Omental fat pad (tissue), 4 donors: ENCODE data around the gene TMEM240. TPM values are rescaled to one million over a fixed set of nuclear protein-coding genes. Genes with fewer than 3 reads are reported as not detected.

Source experiments
- ATAC-seq: fragments of 150-250 bp; one replicate; pipeline ENCODE4 v1.9.1; 2016; ENCODE audit warnings: mild to moderate bottlenecking, moderate library complexity; ENCODE audit not compliant: low FRiP score
- DNase-seq: peaks from one replicate; pipeline ENCODE4 v3.0.0-alpha.2; 2019; ENCODE audit warnings: low spot score
- CTCF ChIP-seq, 3 donors: fragments of 450-650 bp; IDR thresholded peaks; one replicate each; pipeline ENCODE4 v1.5.1; 2016 to 2017; ENCODE audit warnings: antibody characterized with exemption in 3 of 3, mild to moderate bottlenecking in 3 of 3, moderate library complexity in 2 of 3
- total RNA-seq, 4 donors: library from RNA; depleted of rRNA; stranded (reverse); fragments of >200 nt; gene quantifications; one replicate each; pipeline ENCODE4 v1.1.0, GENCODE V29; 2016

The TMEM240 gene
- 1 to 10 TPM; 2.6 to 3.5 (median 3.1) TPM for total RNA-seq

GRCh38 chr1:1540090-1540817 is at the start of gene TMEM240:
TSS of gene TMEM240 (minus strand) at chr1:1540624. CDS start at chr1:1540346, 278 bp downstream.
- DNase-seq (no peak), ATAC-seq (peak; percentile 78)
- no peak for TF ChIP-seq CTCF (IDR thresholded peaks at IDR 0.05)

GRCh38 chr1:1583347-1584010 is 43.1 kb upstream of the TMEM240 start:
- DNase-seq (no peak), ATAC-seq (no peak)
- TF ChIP-seq CTCF (IDR thresholded peaks at IDR 0.05), result no peak

GRCh38 chr1:1582585-1583346 is 42.3 kb upstream of the TMEM240 start:
- no peak for TF ChIP-seq CTCF (IDR thresholded peaks at IDR 0.05)
- DNase-seq (no peak), ATAC-seq (no peak)

GRCh38 chr1:1578371-1578940 is 38.0 kb upstream of the TMEM240 start:
- no peak for TF ChIP-seq CTCF (IDR thresholded peaks at IDR 0.05)

GRCh38 chr1:1577367-1578011 is 37.1 kb upstream of the TMEM240 start:
- no peak for TF ChIP-seq CTCF (IDR thresholded peaks at IDR 0.05)
- ATAC-seq (no peak), DNase-seq (no peak)

More at GRCh38 chr1:1578371-1578940, 38.0 kb upstream of the TMEM240 start:
- DNase-seq (no peak), ATAC-seq (no peak)

GRCh38 chr1:1574721-1575537 is 34.5 kb upstream of the TMEM240 start, which contains the start of gene SSU72:
TSS of gene SSU72 (minus strand) at chr1:1574863. CDS start at chr1:1574557, 306 bp downstream.
- peak; percentile 84 for DNase-seq
- no peak for TF ChIP-seq CTCF (IDR thresholded peaks at IDR 0.05)
- ATAC-seq, result peak; percentile 93
